Kidney epithelial cell (primary cell): ENCODE measurements around the gene EML1. TPM values are rescaled to one million over a fixed set of nuclear protein-coding genes. Genes with fewer than 3 reads are reported as not detected.
A peak's percentile ranks its signal among the peaks of the same experiment; 100 is the strongest.

ENCODE experiments used
- DNase-seq: peaks from one replicate; pipeline ENCODE4 v3.0.0-alpha.2; 2010; ENCODE audit warnings: low read depth
- H3K27me3 ChIP-seq: 2 replicates; pipeline ENCODE4 v1.6.0; 2011; ENCODE audit warnings: low read length; ENCODE audit not compliant: control insufficient read depth, insufficient read depth
- H3K36me3 ChIP-seq: 2 replicates; pipeline ENCODE4 v1.5.1; 2011; ENCODE audit warnings: low read length; ENCODE audit not compliant: control insufficient read depth, insufficient read depth
- H3K4me3 ChIP-seq: 2 replicates; pipeline ENCODE4 v1.5.1; 2011; ENCODE audit warnings: low read depth, mild to moderate bottlenecking, control low read depth, low read length
- total RNA-seq: library from RNA; depleted of rRNA; stranded (reverse); fragments of >200 nt; gene quantifications from 2 replicates; pipeline ENCODE4 v1.2.3, GENCODE V29; 2015
- TF ChIP-seq, protein P1 (sequence below): IDR thresholded peaks from 2 replicates; pipeline ENCODE4 v1.5.1; 2011; ENCODE audit warnings: mild to moderate bottlenecking, moderate library complexity, low read length, control low read depth, inconsistent platforms; ENCODE audit not compliant: insufficient read depth, poor library complexity, severe bottlenecking

Gene EML1
- total RNA-seq, 1 donor from 2014 or later: 11.6 TPM

DNA sequence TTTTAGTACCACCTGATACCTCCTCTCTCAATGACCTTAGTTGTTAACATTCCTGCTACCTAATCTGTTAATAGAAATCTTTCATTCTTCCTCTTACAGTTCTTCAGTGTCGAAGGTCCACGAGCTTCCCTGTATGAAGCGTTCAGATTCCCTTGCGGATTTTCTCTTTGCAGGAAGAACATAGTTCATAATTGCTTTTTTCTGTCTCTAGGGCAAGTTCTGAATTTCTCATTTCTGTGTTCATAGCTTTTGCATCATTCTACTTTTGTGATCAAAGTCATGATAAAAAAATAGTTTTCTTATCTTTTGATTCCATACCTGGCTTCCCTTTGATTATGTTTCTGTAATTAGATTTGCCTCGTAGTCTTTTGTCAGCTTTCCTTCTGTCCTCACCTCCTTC lies 94.9 kb downstream of the EML1 start:
- H3K27me3 ChIP-seq: no peaks in the 10 kb centered on the region
- TF ChIP-seq, protein P1, sequence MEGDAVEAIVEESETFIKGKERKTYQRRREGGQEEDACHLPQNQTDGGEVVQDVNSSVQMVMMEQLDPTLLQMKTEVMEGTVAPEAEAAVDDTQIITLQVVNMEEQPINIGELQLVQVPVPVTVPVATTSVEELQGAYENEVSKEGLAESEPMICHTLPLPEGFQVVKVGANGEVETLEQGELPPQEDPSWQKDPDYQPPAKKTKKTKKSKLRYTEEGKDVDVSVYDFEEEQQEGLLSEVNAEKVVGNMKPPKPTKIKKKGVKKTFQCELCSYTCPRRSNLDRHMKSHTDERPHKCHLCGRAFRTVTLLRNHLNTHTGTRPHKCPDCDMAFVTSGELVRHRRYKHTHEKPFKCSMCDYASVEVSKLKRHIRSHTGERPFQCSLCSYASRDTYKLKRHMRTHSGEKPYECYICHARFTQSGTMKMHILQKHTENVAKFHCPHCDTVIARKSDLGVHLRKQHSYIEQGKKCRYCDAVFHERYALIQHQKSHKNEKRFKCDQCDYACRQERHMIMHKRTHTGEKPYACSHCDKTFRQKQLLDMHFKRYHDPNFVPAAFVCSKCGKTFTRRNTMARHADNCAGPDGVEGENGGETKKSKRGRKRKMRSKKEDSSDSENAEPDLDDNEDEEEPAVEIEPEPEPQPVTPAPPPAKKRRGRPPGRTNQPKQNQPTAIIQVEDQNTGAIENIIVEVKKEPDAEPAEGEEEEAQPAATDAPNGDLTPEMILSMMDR: no peak
- DNase-seq: no peak
- H3K36me3 ChIP-seq: no peaks in the 10 kb centered on the region
- no peak overlapping the region for H3K4me3 ChIP-seq

DNA sequence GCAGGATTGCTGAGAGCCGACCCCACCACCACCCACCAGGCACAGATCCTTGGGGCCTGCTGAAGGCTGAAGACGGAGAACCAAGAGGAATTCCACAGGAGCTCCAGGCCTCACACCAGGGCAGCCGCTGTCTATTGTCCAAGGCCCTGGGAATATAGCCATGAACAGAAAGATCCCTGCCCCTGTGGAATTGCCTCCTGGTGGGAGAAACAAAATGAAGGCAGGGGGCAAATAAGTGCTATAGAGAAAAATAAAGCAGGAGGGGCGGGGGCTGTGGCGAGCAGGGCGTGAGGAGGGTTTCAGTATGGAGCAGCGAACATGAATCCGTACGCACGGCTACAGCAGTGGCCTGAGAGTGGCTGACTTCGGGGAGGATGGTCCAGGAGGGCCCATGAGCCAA lies 96.1 kb downstream of the EML1 start:
- Histone ChIP-seq H3K36me3 (no peaks in the 10 kb centered on the region), H3K27me3 (no peaks in the 10 kb centered on the region), H3K4me3 (no peak overlapping the region)
- TF ChIP-seq, protein P1: no peak
- DNase-seq: no peak

DNA sequence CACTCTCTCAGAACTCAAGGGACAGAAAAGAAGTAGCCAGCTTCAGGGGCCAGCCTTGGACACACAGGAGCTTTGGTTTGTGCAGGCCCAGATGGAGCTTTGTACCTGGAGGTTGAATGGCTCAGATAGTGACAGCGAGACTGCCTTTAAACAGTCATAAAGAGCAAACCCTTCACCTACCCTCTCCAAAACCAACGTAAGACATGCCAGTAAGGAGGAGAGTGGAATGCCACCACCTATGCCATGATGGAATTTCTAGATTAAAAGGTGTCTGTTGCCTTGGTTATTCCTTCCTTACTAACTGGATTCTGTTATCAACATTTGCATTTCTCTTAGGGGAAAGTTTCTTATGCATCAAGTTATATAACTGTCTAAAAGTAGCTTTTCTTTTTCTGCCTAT lies 98.1 kb downstream of the EML1 start:
- TF ChIP-seq, protein P1: no peak

DNA sequence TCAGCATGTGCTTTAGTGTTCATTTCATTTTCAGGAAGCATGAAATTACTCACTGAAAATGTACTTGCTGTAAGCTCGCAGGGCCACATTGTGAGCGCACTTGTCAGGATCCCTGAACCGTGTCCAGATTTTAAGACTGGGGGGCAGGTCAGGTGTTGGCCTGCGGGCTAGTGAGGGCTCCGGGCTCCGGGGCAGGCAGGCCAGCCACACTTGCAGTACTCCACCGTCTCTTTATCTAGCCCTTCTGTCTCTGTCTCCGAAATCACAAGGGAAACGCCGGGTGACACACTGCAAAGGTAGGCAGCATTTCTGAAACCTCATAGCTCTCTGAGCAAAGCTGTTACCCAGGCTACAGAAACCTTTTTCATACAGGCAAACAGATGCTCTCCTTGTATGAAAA lies 98.7 kb downstream of the EML1 start:
- peak; percentile 28 for DNase-seq
- Histone ChIP-seq H3K36me3 (no peaks in the 10 kb centered on the region), H3K4me3 (no peak overlapping the region), H3K27me3 (no peaks in the 10 kb centered on the region)
- TF ChIP-seq, protein P1: no peak

More for the DNA sequence above, 98.1 kb downstream of the EML1 start:
- Histone ChIP-seq H3K27me3 (no peaks in the 10 kb centered on the region), H3K36me3 (no peaks in the 10 kb centered on the region), H3K4me3 (no peak overlapping the region)
- no peak for DNase-seq

DNA sequence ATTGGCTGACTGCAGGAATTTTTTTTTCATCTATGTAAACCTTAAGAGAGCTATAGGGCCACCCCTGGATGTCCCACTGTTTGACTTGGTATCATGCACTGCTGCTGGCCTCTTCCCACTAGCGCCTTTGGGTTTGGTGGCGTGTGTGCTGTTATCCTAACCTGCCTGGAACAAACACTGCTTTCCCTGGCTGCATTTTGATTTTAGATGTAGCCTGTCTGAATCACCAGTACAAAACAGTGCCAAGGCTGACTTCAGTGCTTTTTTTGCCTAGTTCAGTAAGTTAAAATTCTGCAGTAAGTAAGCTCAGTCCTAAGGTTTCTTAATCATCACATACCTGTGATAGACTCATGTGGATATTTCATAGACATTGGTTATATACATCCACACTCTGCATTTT lies 99.2 kb downstream of the EML1 start:
- H3K27me3 ChIP-seq: no peaks in the 10 kb centered on the region
- TF ChIP-seq, protein P1: no peak
- DNase-seq: no peak
- H3K36me3 ChIP-seq: no peaks in the 10 kb centered on the region
- H3K4me3 ChIP-seq: no peak overlapping the region

DNA sequence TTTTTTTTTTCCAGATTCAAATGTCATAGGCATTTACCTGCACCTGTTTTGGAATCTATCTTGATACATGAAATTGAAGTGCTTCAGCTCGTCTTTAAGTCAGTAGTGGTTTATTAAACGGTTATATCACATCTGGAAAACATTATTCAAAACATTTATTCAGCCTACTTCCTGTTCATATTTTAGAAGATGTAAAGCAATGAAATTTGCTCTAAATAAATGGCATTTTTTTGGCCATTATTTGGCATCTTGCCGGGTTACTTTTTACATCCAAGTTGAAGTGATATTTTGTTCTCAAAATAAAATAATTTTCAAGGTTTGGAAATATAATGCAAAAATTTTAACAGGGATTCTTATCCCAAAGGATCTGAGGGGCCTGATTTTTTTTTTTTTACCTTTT lies 103.1 kb downstream of the EML1 start:
- no peak overlapping the region for H3K4me3 ChIP-seq
- no peaks in the 10 kb centered on the region for H3K27me3 ChIP-seq
- H3K36me3 ChIP-seq: no peaks in the 10 kb centered on the region
- TF ChIP-seq, protein P1: no peak
- no peak for DNase-seq
